ENCODE results near the gene ACOT4.
"Not testable (repeated sequence)": the region's sequence is repeated elsewhere in the genome, so short reads cannot be mapped to it uniquely, and the experiment has no call there.

Gene ACOT4

DNA sequence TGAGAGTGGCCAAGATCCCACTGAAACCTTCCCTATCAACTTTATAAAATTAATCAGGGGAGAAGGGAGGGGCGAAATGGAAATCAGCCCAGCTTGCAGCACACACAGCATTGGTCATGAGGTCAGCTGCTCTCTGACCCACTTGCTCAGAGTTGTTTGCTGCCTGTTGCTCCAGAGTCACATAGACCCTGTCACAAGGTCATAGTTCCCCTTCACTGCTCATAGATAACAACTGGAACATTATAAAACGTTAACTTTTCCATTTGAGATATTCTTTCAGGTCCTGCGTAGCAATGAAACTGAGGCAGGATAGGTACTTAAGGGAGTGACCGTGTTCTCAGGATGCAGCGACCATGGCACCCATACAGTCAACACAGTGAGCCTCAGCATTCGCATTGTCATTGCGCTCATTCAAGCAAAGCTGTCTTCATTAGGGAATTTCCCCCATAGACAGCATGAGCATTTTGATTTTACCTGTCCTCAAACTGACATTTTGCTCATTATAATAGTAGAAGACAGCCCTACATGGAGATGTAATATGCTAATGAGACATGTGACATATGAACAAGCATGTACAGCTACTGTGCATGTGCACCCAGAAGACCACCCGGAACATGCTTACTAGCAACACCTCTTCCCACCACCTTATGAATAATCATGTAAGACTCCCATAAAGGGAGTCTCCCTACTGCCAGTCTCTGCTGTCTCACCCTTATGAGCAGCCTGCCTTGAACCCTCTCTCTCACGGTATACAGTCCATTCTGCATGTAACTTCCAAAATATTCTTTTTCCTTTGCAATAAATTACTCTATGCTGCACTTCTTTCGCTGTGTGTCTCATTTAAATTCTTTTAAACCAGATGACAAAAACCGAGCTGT is 9.3 kb upstream of the ACOT4 start:
- not testable (repeated sequence) for DNase-seq

DNA sequence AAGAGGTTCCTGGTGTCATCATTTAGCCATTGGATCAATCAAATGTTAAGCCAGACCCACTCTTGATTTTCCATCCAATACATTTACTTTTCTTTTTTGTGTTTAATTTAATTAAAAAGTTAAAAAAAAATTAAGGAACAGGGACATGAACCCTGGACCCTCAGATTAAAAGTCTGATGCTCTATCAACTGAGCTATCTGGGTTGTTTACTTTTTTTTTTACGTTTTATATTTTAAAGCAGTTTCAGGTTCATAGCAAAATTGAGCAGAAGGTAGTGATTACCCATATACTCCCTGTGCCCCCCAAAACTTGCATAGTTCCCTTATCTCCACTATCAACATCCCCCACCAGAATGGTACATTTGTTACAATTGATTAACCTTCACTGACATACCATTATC is 3.0 kb upstream of the ACOT4 start:
- DNase-seq = no peak

DNA sequence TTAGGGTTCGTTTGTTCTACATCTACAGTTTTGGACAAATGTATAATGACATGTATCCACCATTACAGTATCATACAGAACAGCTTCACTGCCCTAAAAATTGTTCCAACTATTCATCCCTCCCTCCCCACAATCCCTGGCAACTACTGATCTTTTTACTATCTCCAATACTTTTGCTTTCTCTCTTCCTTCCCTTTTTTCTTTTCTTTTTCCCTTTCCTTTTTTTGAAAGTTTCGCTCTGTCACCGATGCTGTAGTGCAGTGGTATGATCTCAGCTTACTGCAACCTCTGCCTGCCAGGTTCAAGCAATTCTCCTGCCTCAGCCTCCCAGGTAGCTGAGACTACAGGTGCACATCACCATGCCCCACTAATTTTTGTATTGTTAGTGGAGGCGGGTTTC is 2.6 kb upstream of the ACOT4 start:
- no peak for DNase-seq

DNA sequence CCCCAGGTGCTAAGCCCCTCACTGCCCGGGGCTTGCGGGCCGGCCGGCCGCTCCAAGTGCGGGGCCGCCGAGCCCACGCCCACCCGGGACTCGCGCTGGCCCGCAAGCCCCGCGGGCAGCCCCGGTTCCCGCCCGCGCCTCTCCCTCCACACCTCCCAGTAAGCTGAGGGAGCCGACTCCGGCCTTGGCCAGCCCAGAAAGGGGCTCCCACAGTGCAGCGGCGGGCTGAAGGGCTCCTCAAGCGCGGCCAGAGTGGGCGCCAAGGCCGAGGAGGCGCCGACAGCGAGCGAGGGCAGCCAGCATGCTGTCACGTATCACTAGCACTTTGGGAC is 1.0 kb upstream of the ACOT4 start:
- DNase-seq = not testable (repeated sequence)

DNA sequence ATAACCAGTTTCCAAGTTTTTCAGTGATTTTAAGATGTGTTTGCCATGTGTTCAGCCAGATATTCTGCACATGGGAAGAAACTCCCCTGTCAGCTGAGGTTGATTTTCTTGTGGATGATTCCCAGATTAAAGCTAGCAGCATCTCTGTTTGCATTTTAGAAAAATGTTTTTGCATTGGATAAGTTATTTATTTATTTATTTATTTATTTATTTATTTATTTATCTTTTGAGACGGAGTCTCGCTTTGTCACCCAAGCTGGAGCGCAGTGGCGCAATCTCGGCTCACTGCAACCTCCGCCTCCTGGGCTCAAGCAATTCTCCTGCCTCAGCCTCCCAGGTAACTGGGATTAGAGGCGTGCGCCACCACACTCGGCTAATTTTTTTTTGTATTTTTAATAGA is 2.8 kb downstream of the ACOT4 start:
- no peak for DNase-seq

DNA sequence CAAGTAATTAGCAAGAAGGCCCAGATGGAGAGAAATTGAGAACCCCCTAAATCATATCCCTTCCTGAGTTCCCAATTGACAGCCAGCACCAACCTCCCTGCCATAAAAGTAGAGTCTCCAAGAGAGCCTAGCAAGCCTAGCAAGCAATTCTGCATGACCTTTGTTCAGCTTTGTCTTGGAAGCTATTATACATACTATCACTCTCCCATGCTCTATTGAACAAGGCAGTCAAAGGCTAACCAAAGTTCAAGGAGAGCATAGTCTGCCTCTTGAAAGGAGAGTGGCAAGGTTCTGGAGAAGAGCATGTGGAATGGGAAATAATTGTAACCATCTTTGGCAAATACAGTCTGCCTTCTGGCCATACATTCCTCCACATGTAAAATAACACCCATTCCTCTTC is 7.8 kb downstream of the ACOT4 start:
- DNase-seq = no peak

DNA sequence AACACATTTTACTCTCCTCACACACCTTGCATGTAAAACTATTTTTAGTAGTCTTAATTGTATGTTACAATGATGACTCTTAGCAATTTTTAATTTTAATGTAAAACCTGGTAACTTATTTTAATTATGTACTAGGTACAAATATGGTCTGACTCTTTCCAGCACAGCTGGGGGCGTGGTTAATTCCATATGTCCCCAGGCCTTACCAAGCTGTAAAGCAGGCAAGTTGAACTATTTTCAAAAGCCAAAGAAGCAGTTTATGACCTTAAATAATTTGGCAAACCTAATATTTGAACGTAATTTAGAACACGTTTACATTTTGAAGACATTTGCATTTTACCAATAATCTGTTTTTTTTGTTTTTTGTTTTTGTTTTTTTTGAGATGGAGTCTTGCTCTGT is 11.3 kb downstream of the ACOT4 start:
- DNase-seq = no peak

DNA sequence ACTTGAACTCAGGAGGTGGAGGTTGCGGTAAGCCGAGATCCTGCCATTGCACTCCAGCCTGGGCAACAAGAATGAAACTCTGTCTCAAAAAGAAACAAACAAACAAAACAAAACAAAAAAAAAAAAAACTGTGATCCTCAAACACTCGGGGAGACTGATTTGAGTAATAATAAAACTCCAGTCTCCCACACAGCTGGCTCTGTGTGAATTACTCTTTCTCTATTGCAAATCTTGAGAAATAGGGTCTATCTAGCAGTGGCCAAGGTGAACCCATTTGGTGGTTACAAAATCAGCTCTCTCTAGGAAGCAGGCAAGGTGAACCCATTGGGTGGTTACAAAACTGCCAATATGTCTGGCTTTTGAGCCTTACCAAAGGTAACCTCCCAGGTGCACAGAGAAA is 14.6 kb downstream of the ACOT4 start:
- DNase-seq = no peak

DNA sequence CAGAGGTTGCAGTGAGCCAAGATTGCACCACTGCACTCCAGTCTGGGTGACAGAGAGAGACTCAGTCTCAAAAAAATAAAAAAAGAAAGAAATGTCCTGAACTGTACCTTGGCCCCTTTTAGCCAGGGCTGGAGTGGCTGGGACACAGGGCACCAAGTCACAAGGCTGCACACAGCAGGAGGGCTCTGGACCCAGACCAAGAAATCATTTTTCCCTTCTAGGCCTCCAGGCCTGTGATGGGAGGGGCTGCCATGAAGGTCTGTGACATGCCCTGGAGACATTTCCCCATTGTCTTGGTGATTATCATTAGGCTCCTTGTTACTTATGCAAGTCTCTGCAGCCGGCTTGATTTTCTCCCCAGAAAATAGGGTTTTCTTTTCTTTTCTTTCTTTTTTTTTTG is 15.6 kb downstream of the ACOT4 start:
- DNase-seq = no peak

DNA sequence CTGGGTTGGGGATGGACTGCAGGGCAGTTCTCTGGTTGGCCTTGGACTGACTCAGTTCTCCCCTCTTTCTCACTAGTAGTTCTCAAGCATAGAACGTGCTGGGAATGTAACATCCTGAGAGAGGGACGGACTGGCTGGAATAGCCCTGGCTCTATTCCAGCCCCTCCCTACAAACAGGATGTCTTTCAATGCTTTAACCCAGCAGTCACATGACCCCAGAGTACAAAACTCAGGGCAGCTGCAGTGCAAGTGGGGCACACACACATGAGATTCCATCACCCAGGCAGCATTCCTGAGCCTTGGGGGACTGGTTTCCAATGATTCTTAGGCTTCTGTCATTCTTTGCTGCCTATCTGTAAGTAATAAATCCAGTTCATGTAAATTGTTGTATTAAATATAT is 19.0 kb downstream of the ACOT4 start:
- no peak for DNase-seq

DNA sequence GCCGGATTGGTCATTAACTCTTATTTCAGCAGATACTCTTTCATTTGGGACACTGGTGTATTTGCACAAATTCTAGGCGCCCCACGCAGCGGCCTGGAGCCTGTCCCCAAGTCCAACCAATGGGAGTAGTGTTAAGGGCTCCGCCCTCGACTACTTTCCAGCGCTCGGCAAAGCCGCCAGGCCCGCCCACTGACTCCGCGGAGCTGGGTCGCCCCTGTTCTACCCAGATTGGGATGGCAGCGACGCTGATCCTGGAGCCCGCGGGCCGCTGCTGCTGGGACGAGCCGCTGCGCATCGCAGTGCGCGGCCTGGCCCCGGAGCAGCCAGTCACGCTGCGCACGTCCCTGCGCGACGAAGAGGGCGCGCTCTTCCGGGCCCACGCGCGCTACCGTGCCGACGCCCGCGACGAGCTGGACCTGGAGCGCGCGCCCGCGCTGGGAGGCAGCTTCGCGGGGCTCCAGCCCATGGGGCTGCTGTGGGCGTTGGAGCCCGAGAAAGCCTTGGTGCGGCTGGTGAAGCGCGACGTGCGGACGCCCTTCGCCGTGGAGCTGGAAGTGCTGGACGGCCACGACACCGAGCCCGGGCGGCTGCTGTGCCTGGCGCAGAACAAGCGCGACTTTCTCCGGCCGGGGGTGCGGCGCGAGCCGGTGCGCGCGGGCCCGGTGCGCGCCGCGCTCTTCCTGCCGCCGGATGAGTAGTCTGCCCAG is 20.8 kb downstream of the ACOT4 start, which contains the start of gene ACOT6:
Gene ACOT6 (plus strand): TSS at position 179 of the 707 bp plus-strand sequence. CDS start 55 bp downstream, at position 234.
- DNase-seq = no peak

DNA sequence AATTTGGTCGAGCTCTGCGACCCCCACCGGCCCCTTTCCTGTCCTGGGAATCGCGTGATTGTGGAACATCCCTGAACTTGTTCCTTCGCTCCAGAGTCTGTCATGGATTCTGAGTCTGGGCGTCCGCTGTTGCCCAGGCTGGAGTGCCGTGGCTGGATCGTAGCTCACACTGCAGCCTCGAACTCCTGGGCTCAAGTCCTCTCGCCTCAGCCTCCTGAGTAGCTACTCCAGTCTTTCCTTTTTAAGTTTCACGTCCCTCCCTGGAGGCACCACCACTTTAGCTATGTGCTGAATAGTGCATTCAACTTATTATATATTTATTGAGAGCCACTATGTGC is 21.3 kb downstream of the ACOT4 start:
- no peak for DNase-seq

DNA sequence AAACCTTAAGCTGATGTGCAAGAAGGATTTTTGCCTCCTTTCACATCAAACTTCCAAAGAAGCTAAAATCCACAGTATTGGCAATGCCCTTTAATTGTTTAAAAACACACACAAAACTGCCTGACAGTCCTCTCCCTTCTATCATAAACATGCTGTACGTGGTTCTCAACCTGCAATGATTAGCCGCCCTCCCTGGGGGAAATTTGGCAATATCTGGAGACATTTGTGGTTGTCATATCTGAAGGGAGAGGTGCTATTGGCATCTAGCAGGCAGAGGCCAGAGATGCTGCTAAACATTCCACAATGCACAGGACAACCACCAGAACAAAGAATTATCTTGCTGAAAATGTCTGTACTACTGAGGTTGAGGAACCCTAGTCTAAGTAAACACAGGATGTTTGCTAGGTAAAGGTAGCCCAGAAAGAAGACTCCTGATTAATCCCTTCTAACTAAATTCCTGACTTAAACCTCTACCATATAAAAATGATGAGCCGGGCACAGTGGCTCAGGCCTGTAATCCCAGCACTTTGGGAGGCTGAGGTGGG is 21.8 kb downstream of the ACOT4 start:
- DNase-seq = no peak

DNA sequence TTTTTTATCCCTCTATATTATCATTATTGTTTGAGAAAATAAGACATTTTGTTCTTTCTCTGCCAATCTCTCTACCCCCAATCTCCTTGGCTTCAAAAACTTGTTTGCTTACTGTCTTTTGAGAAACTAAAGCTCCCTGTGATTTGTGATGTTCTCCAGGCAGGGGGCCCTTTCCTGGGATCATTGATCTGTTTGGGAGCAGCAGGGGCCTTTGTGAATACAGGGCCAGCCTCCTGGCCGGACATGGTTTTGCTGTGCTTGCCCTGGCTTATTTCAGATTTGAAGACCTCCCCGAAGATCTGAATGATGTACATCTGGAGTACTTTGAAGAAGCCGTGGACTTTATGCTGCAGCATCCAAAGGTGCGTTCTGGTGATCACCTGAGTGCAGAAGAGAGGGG is 25.2 kb downstream of the ACOT4 start:
- DNase-seq = no peak

DNA sequence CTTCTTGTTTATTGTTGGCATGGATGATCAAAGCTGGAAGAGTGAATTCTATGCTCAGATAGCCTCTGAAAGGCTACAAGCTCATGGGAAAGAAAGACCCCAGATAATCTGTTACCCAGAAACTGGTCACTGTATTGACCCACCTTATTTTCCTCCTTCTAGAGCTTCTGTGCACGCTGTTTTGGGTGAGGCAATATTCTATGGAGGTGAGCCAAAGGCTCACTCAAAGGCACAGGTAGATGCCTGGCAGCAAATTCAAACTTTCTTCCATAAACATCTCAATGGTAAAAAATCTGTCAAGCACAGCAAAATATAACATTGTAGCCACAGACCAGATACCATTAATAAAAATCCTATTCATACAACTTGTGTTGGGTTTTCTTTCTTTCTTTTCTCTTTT is 27.9 kb downstream of the ACOT4 start:
- no peak for DNase-seq

DNA sequence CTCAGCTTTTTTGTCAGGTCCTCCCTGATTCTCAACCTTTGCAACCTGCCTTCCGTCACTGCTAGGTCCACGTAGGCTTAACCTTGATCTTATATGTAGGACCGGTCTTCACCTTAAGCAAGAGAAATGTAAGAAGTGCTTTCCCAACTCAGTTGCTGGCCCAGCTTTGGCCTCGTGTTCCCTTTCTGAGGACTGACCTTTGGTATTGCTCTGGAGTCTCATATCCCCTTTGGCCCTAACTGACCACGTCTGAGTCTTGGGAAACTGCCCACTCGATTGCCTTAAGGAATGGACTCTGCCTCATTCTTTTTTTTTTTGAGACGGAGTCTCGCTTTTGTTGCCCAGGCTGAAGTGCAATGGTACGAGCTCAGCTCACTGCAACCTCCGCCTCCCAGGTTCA is 28.6 kb downstream of the ACOT4 start:
- no peak for DNase-seq

DNA sequence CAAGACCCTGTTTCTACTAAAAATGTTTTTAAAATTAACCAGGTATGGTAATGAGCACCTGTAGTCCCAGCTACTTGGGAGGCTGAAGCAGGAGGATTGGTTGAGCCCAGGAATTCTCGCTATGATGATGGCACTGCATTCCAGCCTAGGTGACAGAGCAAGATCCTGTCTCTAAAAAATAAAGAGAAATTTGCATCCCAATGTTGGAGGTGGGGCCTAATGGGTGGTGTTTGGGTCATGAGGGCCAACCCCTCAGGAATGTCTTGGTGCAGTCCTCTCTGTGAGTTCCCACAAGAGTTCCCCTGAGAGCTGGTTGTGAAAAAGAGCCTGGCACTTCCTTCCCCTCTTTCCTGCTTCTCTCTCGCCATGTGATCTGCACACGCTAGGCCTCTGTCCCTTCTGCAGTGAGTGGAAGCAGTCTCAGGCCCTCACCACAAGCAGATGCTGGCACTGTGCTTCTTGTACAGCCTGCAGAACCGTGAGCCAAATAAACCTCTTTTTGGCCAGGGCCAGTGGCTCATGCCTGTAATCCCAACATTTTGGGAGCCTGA is 31.9 kb downstream of the ACOT4 start:
- DNase-seq = no peak

DNA sequence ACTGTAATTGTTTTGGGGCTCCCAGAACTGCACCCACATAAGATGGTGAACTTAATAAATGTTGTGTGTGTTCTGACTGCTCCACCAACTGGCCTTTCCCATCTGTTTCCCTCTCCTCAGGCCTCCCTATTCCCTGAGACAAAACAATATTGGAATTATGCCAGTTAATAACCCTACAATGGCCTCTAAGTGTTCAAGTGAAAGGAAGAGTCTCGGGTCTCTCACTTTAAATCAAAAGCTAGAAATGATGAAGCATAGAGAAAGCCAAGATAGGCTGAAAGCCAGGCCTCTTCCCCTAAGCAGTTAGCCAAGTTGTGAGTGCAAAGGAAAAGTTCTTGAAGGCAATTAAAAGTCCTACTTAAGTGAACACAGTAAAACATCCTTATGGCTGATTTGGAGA is 34.0 kb downstream of the ACOT4 start:
- DNase-seq = no peak

DNA sequence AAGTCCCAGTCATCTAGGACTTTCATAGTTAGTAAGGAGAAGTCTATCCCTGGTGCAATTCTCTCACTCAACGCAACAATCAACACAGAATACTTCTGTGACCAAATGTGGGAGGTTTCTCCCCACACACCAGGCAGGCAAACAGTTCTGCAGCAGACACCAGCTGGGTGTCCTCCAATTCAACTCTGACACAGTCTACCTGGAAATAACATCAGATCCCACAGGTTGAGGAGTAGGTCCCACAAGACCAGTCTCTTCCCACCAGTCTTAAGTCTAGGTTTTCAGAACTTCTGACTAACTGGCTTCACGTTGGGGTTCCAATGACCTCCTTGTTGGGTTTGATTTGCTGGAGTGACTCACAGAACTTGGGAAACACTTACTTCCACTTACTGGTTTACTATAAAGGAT is 35.5 kb downstream of the ACOT4 start:
- no peak for DNase-seq

DNA sequence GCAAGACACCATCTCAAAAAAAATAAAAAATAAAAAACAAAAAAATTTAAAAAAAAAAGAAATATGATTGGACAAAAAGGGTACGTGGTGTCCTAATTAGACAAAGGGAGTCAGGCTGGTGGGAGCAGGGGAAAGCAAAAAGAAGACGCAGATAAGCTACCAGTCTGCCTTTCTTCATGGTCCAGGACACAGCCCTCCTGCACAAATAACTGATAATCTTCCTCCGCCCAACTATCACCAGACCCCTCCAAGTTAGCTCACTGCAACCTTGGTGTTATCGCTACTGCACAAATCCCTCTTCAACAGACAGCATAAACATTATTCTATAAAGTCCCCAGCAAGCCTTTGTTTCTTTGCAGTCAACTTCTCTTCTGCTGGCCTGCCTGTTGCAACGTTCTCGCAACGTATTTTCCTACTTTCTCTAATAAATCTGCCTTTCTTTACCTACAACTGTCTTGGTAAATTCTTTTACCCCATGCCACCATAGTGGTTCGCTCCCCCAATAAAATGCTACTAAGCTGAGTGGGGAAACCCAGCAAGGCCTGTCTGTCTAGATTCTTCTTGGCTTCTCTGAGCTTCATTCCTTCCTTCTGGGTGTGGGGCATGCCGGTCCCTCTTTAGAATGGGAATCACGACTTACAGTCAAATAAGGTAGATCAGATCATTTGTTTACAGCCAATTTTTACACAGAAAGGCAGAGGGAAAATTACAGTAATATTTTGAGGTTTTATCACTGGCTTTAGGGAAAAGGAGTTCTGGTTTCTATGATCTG is 38.5 kb downstream of the ACOT4 start:
- DNase-seq = no peak

DNA sequence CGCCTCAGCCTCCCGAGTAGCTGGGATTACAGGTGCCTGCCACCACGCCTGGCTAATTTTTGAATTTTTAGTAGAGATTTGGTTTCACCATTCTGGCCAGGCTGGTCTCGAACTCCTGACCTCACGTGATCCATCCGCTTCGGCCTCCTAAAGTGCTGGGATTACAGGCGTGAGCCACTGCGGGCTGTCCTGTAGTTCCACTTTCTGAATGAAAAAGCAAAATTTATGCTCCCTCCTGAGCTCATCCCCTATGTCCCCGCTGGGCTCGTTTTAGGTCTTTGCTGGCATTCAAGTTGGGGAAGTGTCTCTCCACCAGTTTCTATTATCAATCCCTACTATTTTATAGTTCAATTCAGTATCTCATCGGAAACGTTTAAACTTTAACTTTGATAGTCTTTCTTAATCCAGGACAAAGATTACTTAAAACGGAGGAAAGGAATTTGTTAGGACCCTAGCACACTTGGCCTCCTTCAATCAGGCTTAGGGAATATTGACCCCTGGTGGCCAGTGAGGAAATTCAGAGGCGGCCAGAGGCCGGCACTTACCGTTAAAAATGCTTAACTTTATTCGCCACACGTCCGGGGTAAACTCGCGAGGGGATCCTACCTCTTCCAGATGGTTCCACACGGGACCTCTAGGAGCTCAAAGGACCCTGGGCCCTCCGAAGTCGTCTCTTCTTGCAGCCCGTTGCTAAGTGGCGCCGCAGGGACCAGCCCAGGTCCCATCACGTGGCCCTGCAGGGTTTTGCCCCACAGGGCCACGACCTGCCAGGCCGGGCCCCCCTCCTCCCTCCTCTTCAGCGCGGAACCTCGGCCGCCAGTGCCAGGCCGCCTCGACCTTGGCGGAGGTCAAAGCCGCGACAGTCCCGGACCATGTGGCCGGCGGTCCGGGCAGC is 41.7 kb downstream of the ACOT4 start:
- DNase-seq = no peak
